Mucosa of stomach (tissue), 1 donor: Measurements from ENCODE around the gene KCTD21.
A peak's percentile ranks its signal among the peaks of the same experiment; 100 is the strongest.

Source experiments
- H3K27me3 ChIP-seq: one replicate; pipeline ENCODE4 v1.7.0; 2013; ENCODE audit warnings: mild to moderate bottlenecking, low read length; ENCODE audit not compliant: control insufficient read depth, insufficient read depth
- H3K36me3 ChIP-seq: one replicate; pipeline ENCODE4 v1.7.0; 2013; ENCODE audit warnings: low read length; ENCODE audit not compliant: control insufficient read depth, insufficient read depth
- H3K4me1 ChIP-seq: one replicate; pipeline ENCODE4 v1.7.0; 2013; ENCODE audit warnings: mild to moderate bottlenecking, low read length; ENCODE audit not compliant: control insufficient read depth, insufficient read depth
- H3K4me3 ChIP-seq: one replicate; pipeline ENCODE4 v1.7.0; 2013; ENCODE audit warnings: low read length
- H3K9ac ChIP-seq: one replicate; pipeline ENCODE4 v1.7.0; 2013; ENCODE audit warnings: mild to moderate bottlenecking, low read length, moderate library complexity
- H3K9me3 ChIP-seq: one replicate; pipeline ENCODE4 v1.7.0; 2013; ENCODE audit warnings: mild to moderate bottlenecking, low read length, moderate library complexity; ENCODE audit not compliant: control insufficient read depth
- donor health status: Pancreatic carcinoma.

Gene KCTD21

DNA sequence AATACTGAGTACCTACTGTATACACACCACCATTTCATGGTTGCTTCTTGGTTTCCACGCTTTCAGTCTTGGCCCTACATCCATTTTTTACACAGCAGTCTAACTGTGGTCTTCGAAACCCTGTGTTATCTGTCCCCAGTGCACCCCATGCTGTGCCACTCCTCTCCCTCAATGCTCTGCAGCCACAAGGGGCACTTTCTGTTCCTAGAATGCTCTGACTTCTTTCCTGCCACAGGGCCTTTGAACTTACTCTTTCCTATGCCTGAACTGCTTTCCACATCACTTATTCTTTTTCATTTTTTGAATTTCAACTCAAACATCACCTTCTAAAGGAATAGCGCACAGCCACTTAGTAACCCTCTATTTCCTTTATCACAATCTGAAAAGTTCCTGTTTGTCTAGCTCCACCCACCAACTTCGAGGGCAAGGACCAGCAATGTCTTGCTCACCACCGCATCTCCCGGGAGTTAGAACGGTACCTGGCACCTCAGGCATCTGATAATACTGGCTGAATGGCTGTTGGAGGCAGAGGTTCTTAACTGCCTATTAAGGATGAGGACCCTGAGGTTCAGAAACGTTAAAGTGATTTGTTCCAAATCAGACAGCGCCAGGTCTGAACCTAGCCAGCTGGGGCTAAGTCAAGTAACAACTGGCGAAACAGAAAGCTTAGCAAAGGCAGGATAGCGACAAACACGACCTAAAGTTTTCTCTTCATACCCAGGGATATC, 49.6 kb downstream of the KCTD21 start:
- Histone ChIP-seq H3K4me1 (peaks cover 4% of the 10 kb centered on the region), H3K36me3 (no peaks in the 10 kb centered on the region), H3K9me3 (no peaks in the 10 kb centered on the region), H3K4me3 (peak overlapping the region; percentile 52), H3K27me3 (no peaks in the 10 kb centered on the region), H3K9ac (peak overlapping the region; percentile 79)

DNA sequence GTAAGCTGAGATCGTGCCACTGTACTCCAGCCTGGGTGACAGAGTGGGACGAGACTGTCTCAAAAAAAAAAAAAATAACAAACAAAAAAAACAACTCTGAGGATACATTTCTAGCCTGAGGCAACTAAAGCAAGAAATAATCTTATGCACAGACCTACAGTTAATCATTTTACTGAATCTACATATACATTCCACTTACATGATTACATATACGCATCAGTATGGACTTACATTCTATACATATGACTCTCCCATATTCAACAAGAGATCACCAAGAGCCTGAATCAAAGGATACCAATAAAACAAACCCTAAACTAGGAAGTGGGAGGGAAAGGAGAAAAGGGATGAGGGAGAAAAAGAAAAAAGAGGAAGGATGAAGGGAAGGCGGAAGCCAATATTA, 50.1 kb downstream of the KCTD21 start:
- Histone ChIP-seq H3K36me3 (no peaks in the 10 kb centered on the region), H3K9ac (no peak overlapping the region), H3K4me1 (peaks cover 4% of the 10 kb centered on the region), H3K9me3 (no peaks in the 10 kb centered on the region), H3K27me3 (no peaks in the 10 kb centered on the region), H3K4me3 (no peak overlapping the region)

- Histone ChIP-seq H3K36me3 (no peaks in the 10 kb centered on the region), H3K9ac (no peak overlapping the region), H3K27me3 (no peaks in the 10 kb centered on the region), H3K4me3 (no peak overlapping the region), H3K9me3 (no peaks in the 10 kb centered on the region), H3K4me1 (no peaks in the 10 kb centered on the region)
These were observed 56.0 kb downstream of the KCTD21 start for GRCh38 chr11:78132475-78132874.

DNA sequence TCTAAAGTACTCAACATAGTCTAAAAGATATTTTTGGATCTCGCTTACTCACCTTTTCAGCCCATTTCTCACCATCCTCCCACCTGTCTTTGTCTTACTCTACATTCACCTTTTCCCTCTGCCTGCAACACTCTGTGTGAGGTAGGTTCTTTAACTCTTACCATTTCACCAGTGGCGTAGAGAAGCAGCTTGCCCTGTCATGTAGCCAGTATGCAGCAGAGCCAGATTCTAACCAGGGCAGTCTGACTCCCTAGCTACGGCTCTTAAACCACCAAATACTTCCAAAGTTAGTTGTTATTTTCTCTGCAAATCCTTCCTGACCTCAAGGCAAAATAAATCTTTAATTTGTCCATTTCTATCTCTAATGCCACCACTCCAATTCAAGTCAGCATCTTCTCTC, 56.5 kb downstream of the KCTD21 start:
- no peaks in the 10 kb centered on the region for H3K9me3 ChIP-seq
- no peaks in the 10 kb centered on the region for H3K4me1 ChIP-seq
- no peaks in the 10 kb centered on the region for H3K27me3 ChIP-seq
- H3K9ac ChIP-seq = no peak overlapping the region
- no peaks in the 10 kb centered on the region for H3K36me3 ChIP-seq
- H3K4me3 ChIP-seq = no peak overlapping the region

GRCh38 chr11:78127403-78127802, 61.0 kb downstream of the KCTD21 start:
- Histone ChIP-seq H3K4me1 (no peaks in the 10 kb centered on the region), H3K4me3 (no peak overlapping the region), H3K27me3 (no peaks in the 10 kb centered on the region), H3K9ac (no peak overlapping the region), H3K9me3 (no peaks in the 10 kb centered on the region), H3K36me3 (no peaks in the 10 kb centered on the region)
